Measurements from ENCODE around the gene CMKLR1.

The CMKLR1 gene

DNA sequence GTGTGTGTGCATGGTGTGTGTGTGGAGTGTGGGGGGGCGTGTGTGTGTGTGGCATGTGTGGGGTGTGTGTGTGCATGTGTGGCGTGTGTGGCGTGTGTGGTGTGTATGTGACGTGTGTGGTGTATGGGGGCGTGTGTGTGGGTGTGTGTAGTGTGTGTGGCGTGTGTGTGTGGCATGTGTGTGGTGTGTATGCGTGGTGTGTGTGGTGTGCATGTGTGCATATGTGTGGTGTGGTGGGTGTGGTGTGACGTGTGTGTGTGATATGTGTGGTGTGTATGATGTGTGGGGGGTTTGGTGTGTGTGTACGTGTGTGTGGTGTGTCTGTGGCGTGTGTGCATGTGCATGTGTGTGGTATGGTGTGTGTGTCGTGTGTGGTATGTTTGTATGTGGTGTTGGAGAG, 24.1 kb upstream of the CMKLR1 start:
- no peak for DNase-seq (ENCODE audit: low read depth in 2 of 2, low spot score in 1 of 2)

DNA sequence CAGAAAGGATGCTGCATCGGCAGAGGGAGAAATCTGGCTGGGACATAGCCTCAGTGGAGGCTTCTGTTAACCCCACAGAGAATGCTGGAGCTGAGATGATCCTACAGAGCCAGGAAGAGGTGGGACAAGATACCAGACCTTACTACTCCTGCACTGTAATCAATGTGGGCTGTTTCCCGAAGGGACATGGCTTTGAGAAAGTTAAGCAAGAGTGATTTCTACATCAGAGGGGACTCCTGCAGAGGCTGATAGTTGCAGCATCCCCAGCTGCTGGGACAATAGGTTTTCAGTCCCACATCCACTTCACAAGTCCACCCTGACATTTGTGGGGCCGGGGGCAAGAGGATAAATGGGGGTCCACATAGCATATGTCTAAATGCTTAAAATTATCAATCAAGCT, 22.5 kb upstream of the CMKLR1 start:
- no peak for DNase-seq (ENCODE audit: low read depth in 2 of 2, low spot score in 1 of 2)

DNA sequence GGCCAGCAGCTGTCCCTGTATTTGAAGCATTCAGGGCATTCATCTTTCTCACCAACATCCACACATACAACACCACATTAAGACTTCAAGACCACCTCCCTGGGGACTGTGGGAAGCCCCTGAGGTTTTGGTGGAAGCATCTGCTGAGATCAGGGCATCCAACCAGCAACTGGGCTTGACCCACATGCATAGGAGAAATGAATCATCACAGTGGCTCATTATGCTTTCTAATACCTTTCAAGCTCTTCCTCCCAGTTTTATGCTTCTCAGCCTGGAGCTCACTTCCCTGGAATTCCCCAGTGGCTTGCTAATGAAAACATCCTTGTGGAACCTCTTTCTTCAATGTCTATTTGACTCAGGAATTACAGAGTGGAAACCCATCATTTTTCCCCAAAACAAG, 21.4 kb upstream of the CMKLR1 start:
- no peak for DNase-seq (ENCODE audit: low read depth in 2 of 2, low spot score in 1 of 2)

DNA sequence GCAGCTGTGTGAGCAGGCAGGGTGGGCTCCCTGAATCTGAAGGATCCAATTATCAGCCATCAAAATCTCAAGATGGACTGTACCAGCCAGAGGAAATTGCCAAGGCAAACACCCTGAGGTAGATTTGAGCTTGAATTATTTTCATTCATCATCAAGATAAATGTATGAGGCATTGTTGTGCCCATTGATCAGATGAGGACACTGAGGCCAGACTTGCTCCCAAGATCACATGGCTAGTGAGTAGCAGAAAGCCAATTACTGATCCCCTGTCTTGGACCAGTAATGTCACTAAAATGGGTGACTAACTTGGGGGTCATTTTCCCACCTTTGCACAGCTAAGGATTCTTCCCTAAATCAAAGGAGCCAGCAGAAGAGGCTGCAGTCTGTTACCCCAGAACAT, 20.9 kb upstream of the CMKLR1 start:
- no peak for DNase-seq (ENCODE audit: low read depth in 2 of 2, low spot score in 1 of 2)

DNA sequence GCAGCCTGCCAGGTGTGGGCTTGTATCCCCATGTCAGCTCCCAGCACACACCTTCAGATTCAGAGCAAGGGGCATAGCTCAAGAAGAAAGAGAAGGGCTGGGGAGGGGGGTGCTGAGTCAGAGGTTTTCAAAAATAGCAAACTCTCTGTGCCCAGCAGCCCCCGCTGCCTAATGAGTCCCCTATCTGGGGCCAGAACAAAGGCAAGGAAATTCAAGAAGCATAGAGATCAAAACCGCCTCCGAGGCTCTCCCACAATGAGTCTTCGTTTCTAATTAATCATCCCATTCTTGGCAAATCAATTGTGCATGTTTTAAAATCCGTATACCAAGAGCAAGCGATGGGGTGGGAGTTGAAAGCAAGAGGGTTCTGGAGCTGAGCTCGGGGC, 19.5 kb upstream of the CMKLR1 start:
- no peak for DNase-seq (ENCODE audit: low read depth in 2 of 2, low spot score in 1 of 2)

DNA sequence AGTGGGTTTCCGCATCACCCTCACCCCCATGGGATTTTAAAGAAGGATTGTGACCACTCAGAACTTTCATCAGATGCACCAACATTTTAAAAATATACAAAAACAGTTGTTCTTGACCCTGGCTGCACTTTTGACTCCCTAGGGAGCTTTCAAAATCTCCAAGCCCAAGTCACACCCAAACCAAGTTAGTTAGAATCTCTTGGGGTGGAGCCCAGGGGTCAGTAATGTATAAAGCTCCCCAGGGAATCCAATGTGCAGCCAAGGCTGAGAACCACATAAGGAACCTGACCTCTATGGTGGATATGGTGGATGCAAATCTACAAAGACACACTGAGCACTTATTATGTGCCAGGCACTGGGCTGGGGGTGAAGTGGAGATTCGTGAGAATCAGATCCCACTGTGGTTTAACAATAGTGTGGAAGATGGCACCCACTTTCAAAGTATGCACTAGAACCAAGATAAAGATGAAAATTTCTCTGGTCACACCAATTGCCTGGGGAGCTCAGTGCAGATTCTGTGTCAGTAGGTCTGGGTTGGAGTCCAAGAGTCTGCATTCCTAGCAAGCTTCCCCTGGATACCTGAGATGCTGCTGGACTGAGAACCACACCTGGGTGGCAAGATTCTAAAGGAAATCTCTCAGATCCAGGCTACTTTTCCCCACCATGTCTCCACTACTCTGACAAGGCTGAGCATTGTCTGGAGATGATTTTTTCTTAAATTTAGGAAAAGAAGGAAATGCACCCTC, 18.9 kb upstream of the CMKLR1 start:
- no peak for DNase-seq (ENCODE audit: low read depth in 2 of 2, low spot score in 1 of 2)

DNA sequence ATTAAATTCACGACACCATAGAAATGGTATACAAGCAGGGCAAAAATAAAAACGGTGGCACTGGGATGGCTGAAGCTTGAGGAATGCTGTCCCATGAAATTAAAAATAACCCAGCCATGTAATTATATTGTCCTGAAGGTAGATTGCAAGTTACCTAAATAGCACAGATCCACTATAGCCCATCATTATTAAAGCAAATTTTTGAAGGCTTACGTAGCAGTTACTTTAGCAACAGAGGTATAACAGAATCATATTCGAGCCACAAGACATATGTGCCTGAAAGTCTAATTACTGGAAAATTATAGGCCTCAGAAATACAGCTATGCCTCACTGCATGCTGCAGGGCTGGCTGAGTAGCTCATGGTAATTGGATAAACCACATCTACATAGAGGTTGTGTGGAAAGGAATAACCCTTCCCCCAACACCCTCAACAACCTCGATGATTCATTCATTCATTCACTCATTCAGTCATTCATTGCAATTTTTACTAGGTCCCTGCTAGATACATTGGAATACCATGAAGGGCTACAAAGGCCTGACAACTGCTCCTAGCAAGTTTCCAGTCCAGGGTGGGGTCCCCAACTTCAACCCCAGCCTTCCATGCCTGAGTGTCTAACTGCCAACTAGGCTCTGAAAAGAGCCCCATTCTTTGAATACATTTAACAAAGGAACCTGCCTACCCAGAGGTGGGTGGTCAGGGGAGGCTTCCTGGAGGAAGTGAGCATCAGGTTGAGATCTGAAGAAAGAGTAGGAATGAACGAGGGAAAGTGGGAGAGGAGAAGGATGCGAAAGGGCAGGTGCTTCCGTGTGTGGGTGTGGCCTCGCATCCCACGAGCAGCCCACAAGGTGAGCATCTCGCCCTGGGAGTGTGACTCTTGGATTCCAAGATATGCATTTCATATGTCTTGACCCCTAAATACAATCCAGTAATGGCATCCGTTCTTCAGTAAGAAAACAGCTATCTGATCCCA, 18.0 kb upstream of the CMKLR1 start:
- no peak for DNase-seq (ENCODE audit: low read depth in 2 of 2, low spot score in 1 of 2)

DNA sequence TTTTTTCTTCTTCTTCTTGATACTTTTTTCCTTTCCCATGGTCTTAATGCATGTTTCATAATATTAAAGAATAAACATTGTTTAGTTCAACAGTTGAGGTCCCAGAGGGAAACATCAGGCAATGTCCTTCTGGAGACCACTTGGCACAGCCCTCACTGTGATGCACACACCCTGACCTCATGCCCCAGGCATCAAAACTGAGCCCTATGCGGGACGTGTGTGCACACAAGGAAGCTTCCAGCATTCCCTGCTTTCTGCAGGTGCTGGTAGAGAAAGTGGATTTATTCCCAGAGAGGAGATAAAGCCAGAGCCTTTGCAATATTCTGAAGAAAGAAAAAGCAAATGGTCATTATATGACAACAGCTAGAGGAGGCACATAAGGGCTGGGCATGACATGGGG, 16.0 kb upstream of the CMKLR1 start:
- DNase-seq (ENCODE audit: low read depth in 2 of 2, low spot score in 1 of 2), result no peak

DNA sequence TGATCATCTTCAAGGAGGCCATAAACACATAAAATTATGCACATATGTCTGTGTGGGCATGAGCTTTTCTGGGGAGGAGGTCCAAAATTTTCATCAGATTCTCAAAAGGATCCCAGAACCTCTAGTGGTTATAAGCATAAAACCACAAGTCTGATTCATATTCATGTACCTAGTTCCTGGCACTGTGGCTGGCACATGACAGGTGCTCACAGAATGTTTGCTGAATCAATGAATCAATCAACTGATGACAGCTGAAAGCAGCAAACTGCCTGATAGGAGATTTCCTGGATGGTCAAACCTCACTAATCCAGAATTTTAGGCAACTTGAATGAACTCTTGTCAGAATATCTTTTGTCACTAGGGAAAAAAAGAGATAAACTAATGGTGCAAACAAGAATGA, 13.5 kb upstream of the CMKLR1 start:
- no peak for DNase-seq (ENCODE audit: low read depth in 2 of 2, low spot score in 1 of 2)

DNA sequence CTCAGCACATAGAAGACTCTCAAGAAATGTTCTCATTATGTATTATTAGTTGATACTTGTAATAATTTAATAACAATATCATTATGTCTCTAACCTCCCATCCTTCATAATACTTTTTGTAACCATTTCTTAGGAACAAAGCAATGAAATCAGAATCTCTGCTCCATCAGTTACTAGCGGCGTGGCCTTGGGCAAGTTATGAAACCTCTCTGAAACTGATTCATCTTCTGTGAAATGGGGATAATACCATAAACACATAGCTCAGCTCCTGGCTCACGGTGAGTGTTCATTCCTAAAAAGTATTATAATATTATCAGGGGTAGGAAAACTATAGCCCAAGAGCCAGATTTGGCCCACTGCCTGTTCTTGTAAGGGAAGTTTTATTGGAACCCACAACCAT, 11.4 kb upstream of the CMKLR1 start:
- no peak for DNase-seq (ENCODE audit: low read depth in 2 of 2, low spot score in 1 of 2)

DNA sequence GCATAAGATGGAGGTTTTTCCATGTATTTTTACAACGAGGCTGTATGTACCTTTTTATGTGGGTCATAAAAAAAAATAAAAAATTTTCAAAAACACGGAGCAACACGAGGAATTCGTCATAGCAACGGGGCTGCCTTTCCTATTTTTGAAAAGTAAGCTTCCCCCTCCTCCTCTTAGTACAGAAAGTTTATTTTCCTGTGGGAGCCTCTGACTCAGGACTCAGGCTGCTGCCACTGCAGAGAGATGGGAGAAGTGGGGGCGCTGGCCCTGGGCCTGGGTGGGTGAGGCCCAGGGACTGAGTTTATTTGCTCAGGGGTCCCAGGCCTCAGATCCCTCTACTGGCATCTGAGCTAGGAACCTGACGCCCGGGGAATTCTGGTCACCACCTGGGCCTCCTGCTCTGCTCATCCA, 10.2 kb upstream of the CMKLR1 start:
- no peak for DNase-seq (ENCODE audit: low read depth in 2 of 2, low spot score in 1 of 2)

DNA sequence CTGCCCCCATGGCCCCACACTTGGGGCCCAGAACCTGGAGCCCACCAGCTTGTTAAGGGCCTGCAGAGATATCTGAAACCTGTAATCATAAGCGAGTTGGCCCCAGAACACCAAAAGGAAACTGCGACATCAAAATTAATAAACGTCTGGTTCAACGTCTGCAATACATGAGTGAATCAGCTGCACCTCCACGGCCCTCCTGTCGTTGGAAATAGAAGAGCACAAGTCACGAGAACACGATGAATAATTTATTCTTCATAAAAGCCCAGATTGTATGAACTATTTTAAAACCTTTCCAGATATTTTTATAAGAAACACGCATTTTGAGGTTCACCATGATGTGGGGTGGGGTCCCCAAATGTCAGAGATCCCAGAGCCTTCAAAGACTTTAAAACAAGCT, 9.7 kb upstream of the CMKLR1 start:
- no peak for DNase-seq (ENCODE audit: low read depth in 2 of 2, low spot score in 1 of 2)

DNA sequence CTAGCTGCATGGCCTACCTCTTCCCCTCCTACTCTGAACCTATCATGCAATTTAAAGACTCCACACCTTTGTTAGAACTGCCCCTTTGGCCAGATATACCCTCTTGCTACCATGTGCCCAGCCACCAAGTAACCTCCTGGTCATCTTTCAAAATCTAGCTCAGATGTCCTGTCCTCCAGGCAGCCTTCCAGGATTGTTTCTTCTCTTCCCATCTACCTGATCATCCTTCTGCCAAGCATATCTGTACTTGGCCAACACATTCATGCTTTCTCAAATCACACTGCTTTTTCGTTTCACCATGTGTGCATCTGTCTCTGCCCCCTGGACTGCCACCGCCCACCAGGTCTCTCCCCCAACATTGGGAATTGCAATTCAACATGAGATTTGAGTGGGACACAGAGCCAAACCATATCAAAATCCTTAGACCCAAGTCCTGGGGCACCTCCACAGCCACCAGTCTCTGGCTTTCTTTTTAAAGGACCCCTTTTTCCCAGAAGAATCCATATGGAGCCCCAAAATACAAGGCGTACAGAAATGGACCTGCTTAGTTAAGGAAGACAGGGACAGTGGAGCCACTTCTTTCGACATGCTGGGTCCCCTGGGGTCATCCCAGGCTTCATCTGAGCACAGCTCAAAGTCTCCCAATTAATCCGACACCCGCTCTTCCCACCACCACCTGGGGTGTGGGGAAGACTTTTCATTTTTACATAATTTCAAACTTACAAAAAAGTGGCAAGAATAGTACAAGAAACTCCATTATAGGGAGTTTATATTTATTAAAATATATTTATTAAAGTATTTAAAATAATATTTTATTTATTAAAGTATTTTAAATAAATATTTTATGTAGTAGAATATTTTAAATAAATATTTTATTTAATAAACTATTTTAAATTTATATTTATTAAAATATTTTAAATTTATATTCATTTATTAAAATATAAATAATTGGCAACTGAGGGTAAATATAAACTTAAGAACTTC, 7.9 kb upstream of the CMKLR1 start:
- DNase-seq (ENCODE audit: low read depth in 2 of 2, low spot score in 1 of 2), result no peak

DNA sequence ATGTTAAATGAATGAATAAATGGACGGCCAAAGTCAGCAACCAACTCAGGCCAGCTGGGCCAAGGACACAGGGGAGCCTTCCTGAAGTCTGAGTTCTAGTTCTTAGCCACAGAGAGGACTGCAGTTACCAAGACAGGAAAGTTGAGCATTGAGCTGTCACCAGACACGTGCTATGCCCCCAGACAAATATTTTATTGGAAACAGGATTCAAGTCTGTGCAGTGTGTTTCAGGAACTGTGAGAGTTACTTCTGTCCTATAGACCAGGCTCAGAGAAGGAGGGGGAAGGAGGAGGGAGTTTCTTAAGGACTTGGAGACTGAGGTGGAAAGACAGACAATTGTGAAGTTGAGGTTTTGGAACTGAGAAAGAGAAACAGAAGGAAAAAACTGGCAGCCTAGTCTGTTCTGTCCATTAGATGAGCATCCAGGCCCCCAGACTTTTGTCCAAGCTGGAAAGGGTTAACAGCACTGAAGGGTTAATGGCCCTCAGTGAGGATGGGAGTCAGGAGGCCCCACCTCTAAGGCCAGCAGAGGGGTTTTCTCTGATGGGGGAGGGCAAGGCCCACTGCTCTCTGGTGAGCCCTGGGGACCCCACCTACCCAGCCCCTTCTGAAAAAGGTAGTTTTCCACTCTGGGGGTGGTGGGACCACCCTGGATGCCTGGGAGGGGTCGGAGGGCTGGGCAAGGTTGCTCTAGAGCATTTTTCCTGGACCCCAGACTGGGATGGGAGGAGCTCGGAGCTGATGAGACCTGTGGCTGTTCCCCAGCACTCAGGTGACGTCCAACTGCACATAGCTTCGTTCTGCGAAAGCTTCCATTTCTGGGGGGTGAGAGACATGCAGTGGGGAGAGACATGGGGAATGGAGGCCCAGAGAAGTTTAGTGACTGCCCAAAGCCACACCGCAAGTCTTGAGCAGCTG, 6.9 kb upstream of the CMKLR1 start:
- DNase-seq (ENCODE audit: low read depth in 2 of 2, low spot score in 1 of 2), result no peak

DNA sequence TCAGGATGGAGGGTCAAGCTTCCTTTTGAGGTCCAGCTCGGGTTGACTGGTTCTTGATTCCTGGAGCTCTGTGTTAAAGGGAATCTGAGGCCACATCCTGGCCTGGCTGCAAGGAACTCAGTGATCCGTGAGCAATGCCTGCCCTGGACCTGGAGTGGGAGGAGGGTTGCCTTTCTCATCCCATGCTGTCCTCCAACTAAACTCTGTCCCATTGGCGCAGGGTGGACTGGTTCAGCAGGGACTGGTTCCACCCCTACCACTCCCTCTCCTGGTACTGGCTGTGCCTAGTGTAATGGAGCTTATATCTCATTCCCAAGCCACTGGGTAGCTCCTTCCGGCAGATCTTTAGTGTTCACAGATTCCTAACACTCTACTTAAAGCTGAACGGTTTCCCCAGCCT, 3.9 kb upstream of the CMKLR1 start:
- DNase-seq (ENCODE audit: low read depth in 2 of 2, low spot score in 1 of 2), result no peak

DNA sequence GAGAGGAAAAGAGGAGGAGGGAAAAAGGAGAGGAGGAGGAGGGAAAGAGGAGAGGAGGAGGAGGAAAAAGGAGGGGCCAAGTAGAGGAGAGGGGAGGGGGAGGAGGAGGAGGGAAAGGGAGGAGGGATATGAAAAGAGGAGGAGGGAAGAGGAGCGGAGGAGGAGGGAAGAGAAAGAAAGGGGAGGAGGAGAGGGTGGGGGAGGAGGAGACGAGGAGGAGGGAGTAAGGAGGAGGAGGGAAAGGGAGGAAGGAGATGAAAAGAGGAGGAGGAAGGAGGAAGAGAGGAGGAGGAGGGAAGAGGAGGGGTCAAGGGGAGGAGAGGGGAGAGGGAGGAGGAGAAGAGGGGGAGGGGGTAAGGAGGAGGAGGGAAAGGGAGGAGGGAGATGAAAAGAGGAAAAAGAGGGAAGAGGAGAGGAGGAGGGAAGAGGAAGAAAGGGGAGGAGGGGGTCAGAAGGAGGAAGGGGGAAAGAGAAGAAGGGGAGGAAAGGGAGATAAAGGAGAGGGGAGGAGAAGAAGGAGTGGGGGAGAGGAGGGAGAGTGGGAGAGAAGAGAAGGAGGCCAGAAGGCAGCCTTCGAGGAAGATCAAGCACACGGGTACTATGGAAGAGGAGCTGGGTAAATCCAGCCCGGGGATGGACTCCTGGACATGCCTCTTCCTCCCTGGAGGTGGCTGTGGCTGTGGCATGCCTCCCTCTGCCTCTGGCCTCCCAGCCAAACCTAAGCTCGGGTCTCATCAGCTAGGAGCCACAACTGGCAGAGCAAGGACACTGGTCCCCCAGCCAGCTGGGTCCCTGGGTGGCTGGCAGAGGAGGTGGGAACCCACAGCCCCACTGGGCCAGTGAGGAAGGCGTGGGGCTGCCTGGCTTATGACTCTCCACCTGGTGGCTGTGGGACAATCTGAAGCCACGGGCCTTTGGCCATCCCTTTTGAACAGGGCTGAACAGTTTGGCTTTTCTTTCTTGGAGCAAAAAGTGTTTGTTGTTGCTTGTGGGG, 3.0 kb upstream of the CMKLR1 start:
- no peak for DNase-seq (ENCODE audit: low read depth in 2 of 2, low spot score in 1 of 2)

DNA sequence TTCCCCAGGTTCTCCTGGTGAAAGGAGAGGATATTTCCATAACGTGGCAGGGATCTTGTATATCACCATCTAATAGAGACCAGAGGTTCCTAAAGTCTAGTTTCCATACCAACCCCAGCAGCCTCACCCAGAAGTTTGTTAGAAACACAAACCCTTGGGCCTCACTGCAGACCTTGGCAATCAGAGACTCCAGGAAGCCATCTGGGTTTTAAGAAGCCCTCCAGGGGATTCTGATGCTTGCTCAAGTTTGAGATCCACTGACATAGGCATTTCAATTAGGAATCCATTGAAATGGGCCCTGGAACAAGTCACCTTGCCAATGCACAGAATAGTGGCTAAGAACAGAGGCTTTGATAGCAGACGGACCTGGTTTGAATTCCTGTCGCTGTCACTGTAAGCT, 2.2 kb upstream of the CMKLR1 start:
- no peak for DNase-seq (ENCODE audit: low read depth in 2 of 2, low spot score in 1 of 2)

DNA sequence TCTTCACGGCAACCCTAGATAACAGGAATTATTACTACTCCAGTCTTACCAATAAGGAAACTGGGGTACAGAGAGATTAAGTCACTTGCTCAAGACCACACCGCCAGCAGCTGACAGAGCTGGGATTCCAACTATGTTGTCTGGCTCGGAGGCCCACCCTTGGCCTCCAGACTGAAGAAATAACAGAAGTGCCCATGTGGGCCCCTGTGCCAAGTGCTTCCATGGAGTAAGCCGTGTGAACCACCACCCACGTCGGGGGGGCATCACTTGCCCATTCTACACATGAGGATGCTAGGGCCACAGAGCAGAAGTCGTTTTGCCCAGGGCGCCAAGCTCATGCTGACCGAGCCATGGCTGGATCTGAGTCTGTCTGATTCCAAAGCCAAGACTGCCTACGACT, 926 bp upstream of the CMKLR1 start:
- no peak for DNase-seq (ENCODE audit: low read depth in 2 of 2, low spot score in 1 of 2)
